Neural cell (in vitro differentiated cells): ENCODE data around the gene TM9SF2. TPM values are rescaled to one million over a fixed set of nuclear protein-coding genes. Genes with fewer than 3 reads are reported as not detected.

ENCODE experiments used
- H2AFZ ChIP-seq: fragments of 200-600, 300-800 bp; sonication (generic), shearing (Covaris generic); 2 replicates; pipeline ENCODE4 v1.6.0; 2014; ENCODE audit warnings: low read depth, mild to moderate bottlenecking, antibody characterized with exemption, low read length, moderate library complexity
- H3F3A ChIP-seq: fragments of 200-600 bp; shearing (Covaris generic); 2 replicates; pipeline ENCODE4 v1.6.1; 2016; ENCODE audit warnings: mild to moderate bottlenecking, moderate library complexity, mixed read lengths, antibody characterized with exemption, low read length; ENCODE audit not compliant: insufficient read depth, poor library complexity, severe bottlenecking
- H3K27ac ChIP-seq: fragments of 200-600, 300-800 bp; sonication (generic), shearing (Covaris generic); 2 replicates; pipeline ENCODE4 v1.5.1; 2014; ENCODE audit warnings: mild to moderate bottlenecking, low read length, moderate library complexity
- H3K27me3 ChIP-seq: fragments of 300-800, 200-600 bp; sonication (generic), shearing (Covaris generic); 2 replicates; pipeline ENCODE4 v1.6.0; 2014; ENCODE audit warnings: mild to moderate bottlenecking, low read depth, low read length, moderate library complexity; ENCODE audit not compliant: insufficient read depth
- H3K36me3 ChIP-seq: fragments of 300-800, 200-600 bp; sonication (generic), shearing (Covaris generic); 2 replicates; pipeline ENCODE4 v1.5.1; 2014; ENCODE audit warnings: mild to moderate bottlenecking, antibody characterized with exemption, low read length, moderate library complexity; ENCODE audit not compliant: insufficient read depth
- H3K4me2 ChIP-seq: fragments of 300-800, 200-600 bp; sonication (generic), shearing (Covaris generic); 2 replicates; pipeline ENCODE4 v1.6.0; 2014; ENCODE audit warnings: mild to moderate bottlenecking, low read length
- H3K4me3 ChIP-seq: fragments of 300-800, 200-600 bp; sonication (generic), shearing (Covaris generic); 2 replicates; pipeline ENCODE4 v1.5.1; 2014; ENCODE audit warnings: mild to moderate bottlenecking, low read length, moderate library complexity
- H3K79me2 ChIP-seq: fragments of 200-600 bp; shearing (Covaris generic); replicated peaks from 2 replicates; pipeline ENCODE4 v1.6.0; 2014; ENCODE audit warnings: mild to moderate bottlenecking, low read length, moderate library complexity; ENCODE audit not compliant: insufficient read depth
- H3K9ac ChIP-seq: fragments of 300-800, 200-600 bp; sonication (generic), shearing (Covaris generic); 2 replicates; pipeline ENCODE4 v1.6.1; 2016; ENCODE audit warnings: mild to moderate bottlenecking, low read length, mixed read lengths
- H3K9me2 ChIP-seq: fragments of 200-600 bp; shearing (Covaris generic); 2 replicates; pipeline ENCODE4 v1.6.1; 2016; ENCODE audit warnings: mild to moderate bottlenecking, low read length, mixed read lengths; ENCODE audit not compliant: insufficient read depth
- H3K9me3 ChIP-seq: fragments of 200-600, 300-800 bp; sonication (generic), shearing (Covaris generic); 2 replicates; pipeline ENCODE4 v1.6.1; 2016; ENCODE audit warnings: mild to moderate bottlenecking, mixed run types, low read length, moderate library complexity, mixed read lengths
- H4K20me1 ChIP-seq: fragments of 200-600 bp; shearing (Covaris generic); 2 replicates; pipeline ENCODE4 v1.6.1; 2016; ENCODE audit warnings: mild to moderate bottlenecking, mixed run types; ENCODE audit not compliant: insufficient read depth
- CTCF ChIP-seq: fragments of 450-650 bp; IDR thresholded peaks from 2 replicates; pipeline ENCODE4 v1.5.1; 2014; ENCODE audit warnings: antibody characterized with exemption, mild to moderate bottlenecking, moderate library complexity; ENCODE audit not compliant: poor library complexity, severe bottlenecking
- EP300 ChIP-seq: fragments of 450-650 bp; conservative IDR thresholded peaks from 2 replicates; pipeline ENCODE4 v1.6.1; 2014; ENCODE audit warnings: antibody characterized with exemption, mild to moderate bottlenecking, moderate library complexity; ENCODE audit not compliant: poor library complexity, severe bottlenecking
- EZH2 ChIP-seq: fragments of 200-600, 300-800 bp; shearing (Covaris generic), sonication (generic); IDR thresholded peaks from 2 replicates; pipeline ENCODE4 v1.6.1; 2014; ENCODE audit warnings: antibody characterized with exemption, low read length, borderline replicate concordance, mild to moderate bottlenecking; ENCODE audit not compliant: insufficient read depth, poor library complexity, severe bottlenecking
- MXI1 ChIP-seq: fragments of 450-650 bp; conservative IDR thresholded peaks from 2 replicates; pipeline ENCODE4 v1.6.1; 2014; ENCODE audit warnings: antibody characterized with exemption, mild to moderate bottlenecking; ENCODE audit not compliant: poor library complexity, severe bottlenecking
- POLR2AphosphoS5 ChIP-seq: IDR thresholded peaks from 2 replicates; pipeline ENCODE4 v1.6.1; 2012
- RAD21 ChIP-seq: fragments of 450-650 bp; conservative IDR thresholded peaks from 2 replicates; pipeline ENCODE4 v1.6.1; 2014; ENCODE audit warnings: antibody characterized with exemption, mild to moderate bottlenecking, moderate library complexity
- REST ChIP-seq: IDR thresholded peaks from 2 replicates; pipeline ENCODE4 v1.6.1; 2012; ENCODE audit warnings: borderline replicate concordance
- SMC3 ChIP-seq: fragments of 450-650 bp; conservative IDR thresholded peaks from 2 replicates; pipeline ENCODE4 v1.6.1; 2014; ENCODE audit warnings: antibody characterized with exemption, mild to moderate bottlenecking, moderate library complexity; ENCODE audit not compliant: poor library complexity
- TAF1 ChIP-seq: IDR thresholded peaks from 2 replicates; pipeline ENCODE4 v1.6.1; 2012; ENCODE audit warnings: low read depth
- polyA plus RNA-seq: library from polyadenylated mRNA; depleted of rRNA; stranded (reverse); fragments of >200 nt; gene quantifications from 2 replicates; pipeline ENCODE4 v1.2.3, GENCODE V29; 2014

TM9SF2 gene
- polyA plus RNA-seq, 1 donor from 2014 or later = 128 TPM

- H4K20me1 ChIP-seq = no peaks in the 10 kb centered on the region
- no peak overlapping the region for H3K4me2 ChIP-seq
- H3K9me3 ChIP-seq = no peaks in the 10 kb centered on the region
- no peaks in the 10 kb centered on the region for H3K9me2 ChIP-seq
- no peaks in the 10 kb centered on the region for H3K27me3 ChIP-seq
- no peak for TF ChIP-seq EP300
- H3K27ac ChIP-seq = no peak overlapping the region
- no peaks in the 10 kb centered on the region for H3F3A ChIP-seq
- peaks cover 17% of the 10 kb centered on the region for H3K36me3 ChIP-seq
- H3K79me2 ChIP-seq = no peaks in the 10 kb centered on the region
- H3K4me3 ChIP-seq = no peak overlapping the region
- H2AFZ ChIP-seq = no peak overlapping the region
- no peak overlapping the region for H3K9ac ChIP-seq
Measured at GRCh38 chr13:99556867-99557443, 55.7 kb downstream of the TM9SF2 start.

GRCh38 chr13:99558570-99559180, 57.4 kb downstream of the TM9SF2 start:
- H3K9me2 ChIP-seq = no peaks in the 10 kb centered on the region
- H2AFZ ChIP-seq = no peak overlapping the region
- TF ChIP-seq SMC3 (no peak), CTCF (no peak), MXI1 (no peak), EP300 (no peak), EZH2 (no peak), POLR2AphosphoS5 (no peak), REST (no peak), RAD21 (no peak), TAF1 (no peak)
- H3K36me3 ChIP-seq = peaks cover 17% of the 10 kb centered on the region
- H3K4me3 ChIP-seq = no peak overlapping the region
- H3K9me3 ChIP-seq = no peaks in the 10 kb centered on the region
- no peak overlapping the region for H3K4me2 ChIP-seq
- no peak overlapping the region for H3K9ac ChIP-seq
- no peaks in the 10 kb centered on the region for H3K27me3 ChIP-seq
- H4K20me1 ChIP-seq = no peaks in the 10 kb centered on the region
- H3K27ac ChIP-seq = no peak overlapping the region
- H3F3A ChIP-seq = no peaks in the 10 kb centered on the region
- H3K79me2 ChIP-seq = no peaks in the 10 kb centered on the region
